Measurements from ENCODE around the gene UBE2H.
A peak's percentile ranks its signal among the peaks of the same experiment; 100 is the strongest.

The UBE2H gene

DNA sequence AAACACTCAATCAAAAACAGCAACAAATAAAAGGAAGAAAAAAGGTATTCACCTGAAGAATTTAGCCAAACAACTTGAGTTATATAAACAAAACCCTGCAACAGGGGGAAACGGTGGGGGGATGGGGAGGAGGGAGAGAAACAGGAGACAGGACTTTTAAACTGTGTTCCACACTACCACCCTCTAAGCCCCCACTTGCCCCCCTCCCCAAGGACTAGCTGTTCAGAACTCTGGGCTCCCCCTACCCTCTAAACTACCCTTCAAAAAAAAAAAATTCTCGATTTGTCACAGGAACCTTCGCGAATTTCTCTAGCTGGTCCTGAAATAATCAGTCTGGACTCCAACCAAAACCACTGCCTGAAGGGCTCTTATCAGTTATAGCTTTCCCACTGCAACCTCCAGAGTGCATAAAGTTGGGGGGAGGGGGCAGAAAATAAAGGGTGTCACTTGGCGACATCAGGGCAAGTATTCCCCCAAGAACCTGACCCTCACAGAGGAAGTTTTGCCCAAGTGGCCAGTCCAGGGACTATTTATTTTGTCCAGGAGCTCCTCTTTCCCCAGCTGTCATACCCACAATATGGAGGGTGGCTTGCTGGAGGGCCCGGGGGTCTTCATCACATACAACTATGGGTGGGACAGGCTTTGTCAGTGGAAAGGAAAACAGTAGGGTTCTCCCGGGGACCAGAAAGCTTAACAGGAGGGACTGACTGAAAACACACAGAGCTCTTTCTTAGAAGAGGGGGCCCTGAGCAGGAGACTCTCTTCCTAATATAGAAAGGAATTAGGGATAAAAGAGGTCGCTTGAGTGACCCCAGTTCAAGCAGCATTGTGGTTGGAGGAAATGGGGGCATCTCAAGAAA lies 1.3 kb downstream of the UBE2H start:
- Histone ChIP-seq H3K36me3 (replicated peaks; ENCODE audit: low read depth, low read length) (peaks cover 4% of the 10 kb centered on the region), H3K27ac (ENCODE audit: low read length) (peak overlapping the region; percentile 70), H3K9ac (ENCODE audit: low read length) (peak overlapping the region; percentile 82), H4K20me1 (ENCODE audit: insufficient read depth, low read length) (peaks cover 32% of the 10 kb centered on the region), H3K4me1 (ENCODE audit: low read length) (peaks cover 36% of the 10 kb centered on the region), H3K4me2 (ENCODE audit: low read length) (peak overlapping the region; percentile 92), H3K79me2 (ENCODE audit: low read length) (peaks cover 63% of the 10 kb centered on the region), H3K27me3 (ENCODE audit: low read depth, low read length) (no peaks in the 10 kb centered on the region), H2AFZ (ENCODE audit: low read depth, low read length) (no peak overlapping the region), H3K4me3 (ENCODE audit: low read length) (peak overlapping the region; percentile 91), H3K9me3 (ENCODE audit: insufficient read depth, low read length) (no peaks in the 10 kb centered on the region)
- no peak for TF ChIP-seq CTCF (IDR thresholded peaks at IDR 0.05; ENCODE audit: low read depth, low read length)
- no peak for TF ChIP-seq EZH2phosphoT487 (IDR thresholded peaks at IDR 0.05; ENCODE audit: low read depth)

GRCh38 chr7:129950933-129951225 lies 1.9 kb downstream of the UBE2H start:
- peak overlapping the region; percentile 70 for H3K27ac ChIP-seq (ENCODE audit: low read length)
- peak overlapping the region; percentile 91 for H3K4me3 ChIP-seq (ENCODE audit: low read length)
- H3K27me3 ChIP-seq (ENCODE audit: low read depth, low read length) = no peaks in the 10 kb centered on the region
- no peak for TF ChIP-seq CTCF (IDR thresholded peaks at IDR 0.05; ENCODE audit: low read depth, low read length)
- no peak for TF ChIP-seq EZH2phosphoT487 (IDR thresholded peaks at IDR 0.05; ENCODE audit: low read depth)
- peaks cover 66% of the 10 kb centered on the region for H3K79me2 ChIP-seq (ENCODE audit: low read length)
- no peak overlapping the region for H2AFZ ChIP-seq (ENCODE audit: low read depth, low read length)
- H3K4me2 ChIP-seq (ENCODE audit: low read length) = peak overlapping the region; percentile 92
- H3K9me3 ChIP-seq (ENCODE audit: insufficient read depth, low read length) = no peaks in the 10 kb centered on the region
- H3K36me3 ChIP-seq (replicated peaks; ENCODE audit: low read depth, low read length) = peaks cover 7% of the 10 kb centered on the region
- peaks cover 36% of the 10 kb centered on the region for H3K4me1 ChIP-seq (ENCODE audit: low read length)
- H4K20me1 ChIP-seq (ENCODE audit: insufficient read depth, low read length) = peaks cover 36% of the 10 kb centered on the region
- peak overlapping the region; percentile 82 for H3K9ac ChIP-seq (ENCODE audit: low read length)

GRCh38 chr7:129950191-129950932 lies 2.4 kb downstream of the UBE2H start:
- Histone ChIP-seq H3K4me2 (ENCODE audit: low read length) (peak overlapping the region; percentile 92), H3K79me2 (ENCODE audit: low read length) (peaks cover 70% of the 10 kb centered on the region), H3K4me1 (ENCODE audit: low read length) (peaks cover 36% of the 10 kb centered on the region), H3K9ac (ENCODE audit: low read length) (peak overlapping the region; percentile 82), H2AFZ (ENCODE audit: low read depth, low read length) (no peak overlapping the region), H3K36me3 (replicated peaks; ENCODE audit: low read depth, low read length) (peaks cover 7% of the 10 kb centered on the region), H3K4me3 (ENCODE audit: low read length) (peak overlapping the region; percentile 91), H3K9me3 (ENCODE audit: insufficient read depth, low read length) (no peaks in the 10 kb centered on the region), H3K27me3 (ENCODE audit: low read depth, low read length) (no peaks in the 10 kb centered on the region), H4K20me1 (ENCODE audit: insufficient read depth, low read length) (peaks cover 38% of the 10 kb centered on the region), H3K27ac (ENCODE audit: low read length) (peak overlapping the region; percentile 70)
- TF ChIP-seq CTCF (IDR thresholded peaks at IDR 0.05; ENCODE audit: low read depth, low read length) (no peak), EZH2phosphoT487 (IDR thresholded peaks at IDR 0.05; ENCODE audit: low read depth) (no peak)
